Activated CD4-positive, alpha-beta T cell treated with anti-CD3 and anti-CD28 coated beads for 1 hour (primary cell): Measurements from ENCODE around the gene CELF2.

ENCODE experiments used
- DNase-seq: peaks from one replicate; pipeline ENCODE4 v3.0.0-alpha.2; 2020

Gene CELF2

GRCh38 chr10:11231285-11231684 lies 213.6 kb downstream of the CELF2 start:
- no peak for DNase-seq

- no peak for DNase-seq
These were observed 214.7 kb downstream of the CELF2 start for GRCh38 chr10:11232222-11232961.

- DNase-seq, result no peak
These were observed 217.3 kb downstream of the CELF2 start for GRCh38 chr10:11234857-11235531.

GRCh38 chr10:11235771-11236170 lies 218.1 kb downstream of the CELF2 start:
- DNase-seq, result no peak

- DNase-seq, result no peak
These were observed 218.6 kb downstream of the CELF2 start for GRCh38 chr10:11236234-11236633.

- DNase-seq, result no peak
These were observed 219.9 kb downstream of the CELF2 start for GRCh38 chr10:11237571-11237970.

GRCh38 chr10:11238893-11239292 lies 221.2 kb downstream of the CELF2 start:
- no peak for DNase-seq

- DNase-seq, result no peak
These were observed 223.0 kb downstream of the CELF2 start for GRCh38 chr10:11240641-11241040.

GRCh38 chr10:11242443-11243387 lies 225.0 kb downstream of the CELF2 start:
- DNase-seq, result no peak

GRCh38 chr10:11243425-11244222 lies 226.0 kb downstream of the CELF2 start:
- no peak for DNase-seq

- DNase-seq, result no peak
These were observed 227.4 kb downstream of the CELF2 start for GRCh38 chr10:11245095-11245479.

- DNase-seq, result no peak
These were observed 227.8 kb downstream of the CELF2 start for GRCh38 chr10:11245510-11245909.

- DNase-seq, result no peak
These were observed 228.4 kb downstream of the CELF2 start for GRCh38 chr10:11245981-11246590.

GRCh38 chr10:11246752-11247467 lies 229.2 kb downstream of the CELF2 start:
- no peak for DNase-seq

GRCh38 chr10:11249152-11249807 lies 231.6 kb downstream of the CELF2 start:
- DNase-seq, result no peak

- DNase-seq, result no peak
These were observed 232.1 kb downstream of the CELF2 start for GRCh38 chr10:11249808-11250195.

GRCh38 chr10:11250304-11250703 lies 232.6 kb downstream of the CELF2 start:
- DNase-seq, result no peak

- no peak for DNase-seq
These were observed 235.2 kb downstream of the CELF2 start for GRCh38 chr10:11252887-11253286.

GRCh38 chr10:11253385-11254002 lies 235.8 kb downstream of the CELF2 start:
- no peak for DNase-seq

- no peak for DNase-seq
These were observed 237.5 kb downstream of the CELF2 start for GRCh38 chr10:11255156-11255555.
